Measurements from ENCODE around the gene TAF3. TPM values are rescaled to one million over a fixed set of nuclear protein-coding genes. Genes with fewer than 3 reads are reported as not detected.
A peak's percentile ranks its signal among the peaks of the same experiment; 100 is the strongest.

TAF3 gene
- polyA plus RNA-seq, 1 of the 3 experiments (the other 2 are of a cell fraction), result 2.4 TPM

DNA sequence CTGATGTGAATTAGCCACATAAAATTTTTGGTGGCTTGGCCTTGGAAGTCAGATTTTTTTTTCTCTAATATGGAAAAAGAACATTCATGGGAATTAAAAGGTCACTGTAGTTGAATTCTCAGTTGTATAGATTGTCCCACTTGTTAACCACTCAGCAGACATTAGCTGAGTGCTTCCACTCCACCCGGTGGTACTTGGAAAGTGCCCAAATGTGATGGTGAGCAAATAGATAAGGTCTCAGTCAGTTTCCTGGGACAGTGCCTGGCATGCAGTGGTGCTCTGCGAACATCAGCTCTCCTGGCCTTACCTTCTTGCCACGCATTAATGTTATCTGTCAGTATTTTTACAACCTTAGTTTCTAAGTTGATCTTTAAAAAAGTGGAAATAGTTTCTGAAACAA lies 28.9 kb upstream of the TAF3 start:
- H3K4me1 ChIP-seq (ENCODE audit: control insufficient read depth in 1 of 2, insufficient read depth in 2 of 2, low read depth in 1 of 2, low read length in 1 of 2), result peaks cover 14% of the 10 kb centered on the region in 2 experiments; a peak in 3 of 4 replicates
- peaks cover 100% of the 10 kb centered on the region for H3K79me2 ChIP-seq (ENCODE audit: insufficient read depth)
- peak overlapping the region; percentile 88 for H3K9ac ChIP-seq
- H3K27me3 ChIP-seq (ENCODE audit: insufficient read depth), result no peaks in the 10 kb centered on the region
- TF ChIP-seq NFIC (IDR thresholded peaks at IDR 0.05; ENCODE audit: borderline replicate concordance) (peak; percentile 59; the same call in 1 of the 2 replicates), TCF12 (IDR thresholded peaks at IDR 0.05) (peak; percentile 25; the same call in 1 of the 2 replicates), EP300 (IDR thresholded peaks at IDR 0.05; ENCODE audit: borderline replicate concordance in 1 of 2, low read depth in 1 of 2, low read length in 1 of 2) (no peak), GATA2 (CRISPR knock-in tag; IDR thresholded peaks at IDR 0.05) (peak; percentile 79), MEF2A (IDR thresholded peaks at IDR 0.05; ENCODE audit: borderline replicate concordance, low read depth) (no peak), RCOR1 (IDR thresholded peaks at IDR 0.05; ENCODE audit: low read length) (peak; percentile 32; the same call in 1 of the 2 replicates), EZH2phosphoT487 (IDR thresholded peaks at IDR 0.05; ENCODE audit: borderline replicate concordance, low read depth) (no peak), TAF1 (IDR thresholded peaks at IDR 0.05; ENCODE audit: borderline replicate concordance, low read depth, low read length) (no peak)
- TF ChIP-seq, protein P1, sequence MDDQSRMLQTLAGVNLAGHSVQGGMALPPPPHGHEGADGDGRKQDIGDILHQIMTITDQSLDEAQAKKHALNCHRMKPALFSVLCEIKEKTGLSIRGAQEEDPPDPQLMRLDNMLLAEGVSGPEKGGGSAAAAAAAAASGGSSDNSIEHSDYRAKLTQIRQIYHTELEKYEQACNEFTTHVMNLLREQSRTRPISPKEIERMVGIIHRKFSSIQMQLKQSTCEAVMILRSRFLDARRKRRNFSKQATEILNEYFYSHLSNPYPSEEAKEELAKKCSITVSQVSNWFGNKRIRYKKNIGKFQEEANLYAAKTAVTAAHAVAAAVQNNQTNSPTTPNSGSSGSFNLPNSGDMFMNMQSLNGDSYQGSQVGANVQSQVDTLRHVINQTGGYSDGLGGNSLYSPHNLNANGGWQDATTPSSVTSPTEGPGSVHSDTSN (IDR thresholded peaks at IDR 0.05), result no peak
- H3K27ac ChIP-seq (ENCODE audit: low read depth in 2 of 2, low read length in 1 of 2), result peak overlapping the region in 1 of 2 experiments; percentile 65; a peak in 1 of 4 replicates
- H4K20me1 ChIP-seq (ENCODE audit: insufficient read depth), result peaks cover 82% of the 10 kb centered on the region
- H3K9me2 ChIP-seq, result no peaks in the 10 kb centered on the region
- H3K9me3 ChIP-seq, result no peaks in the 10 kb centered on the region
- ChIA-PET POLR2A (no interaction called here), CTCF (interaction anchor here (1.0 to 2.2 kb wide), 2 partner anchors 83 to 264 kb away, joined by 4 to 10 read pairs; no protein-coding TSS in a partner anchor)
- peak overlapping the region; percentile 85 to 92 for H3K4me3 ChIP-seq (ENCODE audit: low read depth in 2 of 2, low read length in 1 of 2)
- H3K36me3 ChIP-seq (replicated peaks in 1 of 2; ENCODE audit: control insufficient read depth in 1 of 2, insufficient read depth in 2 of 2, low read length in 1 of 2), result peaks cover 13 to 17% of the 10 kb centered on the region in 2 experiments
- H3F3A ChIP-seq (replicated peaks; ENCODE audit: insufficient read depth), result peaks cover 16% of the 10 kb centered on the region
- H3K4me2 ChIP-seq, result peak overlapping the region; percentile 86
- no peak overlapping the region for H2AFZ ChIP-seq (ENCODE audit: low read depth)
- 18% methylated on average over 3 of the region's 3 CpGs for WGBS (ENCODE audit: low lambda C conversion rate)
- peak; percentile 63 for DNase-seq

DNA sequence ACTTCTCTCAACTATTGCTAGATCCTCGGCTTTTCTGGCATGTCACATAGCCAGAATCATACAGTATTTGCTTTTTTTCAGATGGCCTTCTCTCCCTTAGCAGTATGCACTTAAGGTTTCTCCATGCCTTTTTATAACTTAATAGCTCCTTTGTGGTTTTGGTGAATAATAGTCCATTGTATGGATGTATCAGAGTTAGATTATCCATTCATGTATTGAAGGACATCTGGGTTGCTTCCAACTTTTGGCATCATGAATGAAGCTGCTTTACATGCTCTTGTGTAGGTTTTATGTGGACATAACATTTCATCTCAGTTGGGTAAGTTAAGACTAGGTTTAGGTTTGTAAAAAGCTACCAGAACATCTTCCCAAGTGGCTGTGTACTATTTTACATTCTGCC lies 25.8 kb upstream of the TAF3 start:
- Histone ChIP-seq H3K9me3 (no peaks in the 10 kb centered on the region), H3K4me2 (0 out of 2 replicates have a peak overlapping the region, but pooled peaks have one; percentile 3), H3K9me2 (no peaks in the 10 kb centered on the region), H3K27ac (ENCODE audit: low read depth in 2 of 2, low read length in 1 of 2) (peak overlapping the region in 1 of 2 experiments; percentile 21; a peak in 1 of 4 replicates), H3K79me2 (ENCODE audit: insufficient read depth) (peaks cover 94% of the 10 kb centered on the region), H3F3A (replicated peaks; ENCODE audit: insufficient read depth) (peaks cover 23% of the 10 kb centered on the region), H3K27me3 (ENCODE audit: insufficient read depth) (no peaks in the 10 kb centered on the region), H3K4me3 (ENCODE audit: low read depth in 2 of 2, low read length in 1 of 2) (no peak overlapping the region), H3K9ac (no peak overlapping the region), H3K36me3 (replicated peaks in 1 of 2; ENCODE audit: control insufficient read depth in 1 of 2, insufficient read depth in 2 of 2, low read length in 1 of 2) (peaks cover 22 to 28% of the 10 kb centered on the region in 2 experiments), H4K20me1 (ENCODE audit: insufficient read depth) (peaks cover 70% of the 10 kb centered on the region), H3K4me1 (ENCODE audit: control insufficient read depth in 1 of 2, insufficient read depth in 2 of 2, low read depth in 1 of 2, low read length in 1 of 2) (peaks cover 10 to 20% of the 10 kb centered on the region in 2 experiments), H2AFZ (ENCODE audit: low read depth) (no peak overlapping the region)
- TF ChIP-seq FOSL2 (IDR thresholded peaks at IDR 0.05; ENCODE audit: borderline replicate concordance, low read depth) (peak; percentile 15; the same call in 1 of the 2 replicates), MXI1 (IDR thresholded peaks at IDR 0.05; ENCODE audit: low read depth, low read length) (no peak), GABPA (IDR thresholded peaks at IDR 0.05; ENCODE audit: low read depth) (no peak), TCF12 (IDR thresholded peaks at IDR 0.05) (peak; percentile 48)
- TF ChIP-seq, protein P1 (IDR thresholded peaks at IDR 0.05), result peak; percentile 39
- ChIA-PET CTCF (interaction anchor here (1.0 kb wide), 1 partner anchor 18 kb away, joined by 3 read pairs; no protein-coding TSS in a partner anchor), POLR2A (no interaction called here)
- 53% methylated on average over 1 of the region's 1 CpG for WGBS (ENCODE audit: low lambda C conversion rate)
- no peak for DNase-seq
